Endothelial cell of umbilical vein (primary cell): ENCODE data around the gene AKAP17A. TPM values are rescaled to one million over a fixed set of nuclear protein-coding genes. Genes with fewer than 3 reads are reported as not detected.

Experiments
- Bru-seq: library from RNA; stranded (reverse); fragments of 400-500 nt; gene quantifications from one replicate; lab custom pipeline; 2021; lab: Mats Ljungman, UMichigan
- BruChase-seq, 2 experiments: library from RNA; stranded (reverse); fragments of 400-500 nt; gene quantifications; one replicate each; lab custom pipeline; 2021; lab: Mats Ljungman, UMichigan
- BruUV-seq: library from RNA; stranded (reverse); fragments of 400-500 nt; replicated peaks from 2 replicates; lab custom pipeline; 2021; lab: Mats Ljungman, UMichigan
- CTCF ChIA-PET: fragments of 300-600, 350-600 bp; sonication (Branson Sonifier 250); formaldehyde crosslinking; loops from one replicate; lab custom pipeline; 2021; ENCODE audit warnings: antibody characterized with exemption, inconsistent platforms; lab: Charles Lee
- POLR2A ChIA-PET: fragments of 300-600, 350-600 bp; sonication (Branson Sonifier 250); formaldehyde crosslinking; loops from one replicate; lab custom pipeline; 2021; ENCODE audit warnings: antibody characterized with exemption, inconsistent platforms; lab: Charles Lee
- DNase-seq: peaks from one replicate; pipeline ENCODE4 v3.0.0-alpha.2; 2011; ENCODE audit warnings: low read depth, low spot score
- FAIRE-seq: peaks from 2 replicates; lab custom pipeline; 2011; peaks lifted over from hg19 to GRCh38; lab: Jason Lieb, UNC
- H2AFZ ChIP-seq: 2 replicates; pipeline ENCODE4 v1.6.0; 2012; ENCODE audit warnings: low read depth, low read length, control low read depth, inconsistent platforms
- H3K27ac ChIP-seq: 2 replicates; pipeline ENCODE4 v1.5.1; 2011; ENCODE audit warnings: low read depth, mild to moderate bottlenecking, control low read depth, low read length, moderate library complexity; ENCODE audit not compliant: insufficient read depth
- H3K27me3 ChIP-seq, 2 experiments: 2 replicates each; pipeline versions ENCODE4 v1.6.0 to v1.6.1; 2011; ENCODE audit warnings: low read length in 2 of 2, mixed read lengths in 1 of 2; ENCODE audit not compliant: control insufficient read depth in 2 of 2, insufficient read depth in 2 of 2
- H3K36me3 ChIP-seq, 2 experiments: 2 replicates in 1 of 2; 3 replicates in 1 of 2; pipeline ENCODE4 v1.5.1; 2011; ENCODE audit warnings: low read length in 2 of 2, mild to moderate bottlenecking in 1 of 2, moderate library complexity in 1 of 2; ENCODE audit not compliant: control insufficient read depth in 2 of 2, insufficient read depth in 2 of 2; ENCODE audit errors: extremely low read depth in 1 of 2
- H3K4me1 ChIP-seq: 3 replicates; pipeline ENCODE4 v1.5.1; 2011; ENCODE audit warnings: mild to moderate bottlenecking, low read length; ENCODE audit not compliant: control insufficient read depth, insufficient read depth; ENCODE audit errors: extremely low read depth
- H3K4me2 ChIP-seq: 2 replicates; pipeline ENCODE4 v1.6.1; 2011; ENCODE audit warnings: low read length, control low read depth, mixed read lengths; ENCODE audit not compliant: insufficient read depth
- H3K4me3 ChIP-seq, 3 experiments: fragments of 200-600 bp in 1 of 3; sonication (generic), shearing (Covaris generic) in 1 of 3; replicated peaks in 1 of 3; 2 replicates each; pipeline ENCODE4 v1.5.1; 2011 to 2016; ENCODE audit warnings: control low read depth in 3 of 3, low read length in 3 of 3, mild to moderate bottlenecking in 2 of 3, inconsistent platforms in 1 of 3, low read depth in 1 of 3, moderate library complexity in 1 of 3; ENCODE audit not compliant: insufficient read depth in 1 of 3
- H3K79me2 ChIP-seq: 2 replicates; pipeline ENCODE4 v1.6.0; 2012; ENCODE audit warnings: low read length, inconsistent platforms; ENCODE audit not compliant: control insufficient read depth, insufficient read depth
- H3K9ac ChIP-seq: replicated peaks from 2 replicates; pipeline ENCODE3; 2011; ENCODE audit warnings: low read length, control low read depth; ENCODE audit not compliant: insufficient read depth; ENCODE audit errors: extremely low read depth
- H3K9me1 ChIP-seq: replicated peaks from 3 replicates; pipeline ENCODE4 v1.6.0; 2011; ENCODE audit warnings: mild to moderate bottlenecking, low read length; ENCODE audit not compliant: control insufficient read depth, insufficient read depth; ENCODE audit errors: extremely low read depth
- H3K9me3 ChIP-seq: replicated peaks from 2 replicates; pipeline ENCODE4 v1.5.1; 2012; ENCODE audit warnings: low read length, inconsistent platforms; ENCODE audit not compliant: control insufficient read depth, insufficient read depth
- H4K20me1 ChIP-seq: replicated peaks from 2 replicates; pipeline ENCODE3; 2011; ENCODE audit warnings: mild to moderate bottlenecking, low read length; ENCODE audit not compliant: control insufficient read depth, insufficient read depth; ENCODE audit errors: extremely low read depth
- EZH2 ChIP-seq: IDR thresholded peaks from 2 replicates; pipeline ENCODE4 v1.6.1; 2012; ENCODE audit warnings: borderline replicate concordance, low read depth, mild to moderate bottlenecking, moderate library complexity, low read length, inconsistent platforms; ENCODE audit not compliant: severe bottlenecking
- FOS ChIP-seq: IDR thresholded peaks from 2 replicates; pipeline ENCODE4 v1.6.1; 2011; ENCODE audit warnings: mild to moderate bottlenecking, low read length, moderate library complexity, borderline replicate concordance; ENCODE audit not compliant: insufficient read depth
- GATA2 ChIP-seq: IDR thresholded peaks from 2 replicates; pipeline ENCODE4 v1.7.0; 2011; ENCODE audit warnings: low read depth, mild to moderate bottlenecking, moderate library complexity, mixed read lengths, low read length; ENCODE audit not compliant: insufficient read length, insufficient read depth
- JUN ChIP-seq: IDR thresholded peaks from 2 replicates; pipeline ENCODE4 v1.6.1; 2011; ENCODE audit warnings: borderline replicate concordance, low read depth; ENCODE audit not compliant: insufficient read length, insufficient read depth
- MYC ChIP-seq: IDR thresholded peaks from one replicate; pipeline ENCODE4 v1.6.1; 2011; ENCODE audit warnings: mild to moderate bottlenecking, low read depth, low read length
- POLR2A ChIP-seq: IDR thresholded peaks from 2 replicates; pipeline ENCODE4 v1.6.1; 2012; ENCODE audit warnings: low read depth, mild to moderate bottlenecking, control low read depth, low read length
- POLR2AphosphoS5 ChIP-seq: IDR thresholded peaks from 2 replicates; pipeline ENCODE4 v1.6.1; 2012; ENCODE audit warnings: low read depth, mild to moderate bottlenecking, control low read depth, low read length, moderate library complexity; ENCODE audit not compliant: insufficient read depth
- dilution Hi-C: fragments of 300-500 bp; cut with MboI; formaldehyde crosslinking; loops from one replicate; pipeline ENCODE4 v1.15.0; 2019; ENCODE audit warnings: low sequenced_read_pairs; ENCODE audit not compliant: extremely low pct_ligation_motif_present
- intact Hi-C: fragments of 100-400 bp; cut with micrococcal nuclease; formaldehyde crosslinking; loops from one replicate; pipeline ENCODE4 v1.10.0; 2022
- long read RNA-seq: library from polyadenylated mRNA; stranded (forward); transcript quantifications from one replicate; pipeline ENCODE4 v2.0.0, GENCODE V29; 2021
- polyA minus RNA-seq, 3 experiments: library from RNA; depleted of rRNA, polyadenylated mRNA; stranded (reverse); fragments of >200 nt; gene quantifications; 1 replicate in 1 of 3; 2 replicates in 2 of 3; pipeline ENCODE4 v1.2.3, GENCODE V29; 2011
- polyA plus RNA-seq, 4 experiments: library from polyadenylated mRNA; depleted of rRNA in 3 of 4; stranded (reverse) in 3 of 4; unstranded in 1 of 4; fragments of >200 nt; gene quantifications; 2 replicates each; pipeline versions ENCODE4 v1.2.1 to v1.2.3, GENCODE V29; 2011 to 2012; ENCODE audit warnings: missing spikeins in 1 of 4
- total RNA-seq: library from RNA; stranded (reverse); gene quantifications from 2 replicates; pipeline ENCODE4 v1.2.3, GENCODE V29; 2021
- TF ChIP-seq, protein P1 (sequence below): IDR thresholded peaks from 2 replicates; pipeline ENCODE4 v1.6.1; 2011; ENCODE audit not compliant: insufficient read depth, insufficient read length
- TF ChIP-seq, protein P2 (sequence below), 2 donors: IDR thresholded peaks; 1 replicate in 1 of 2; 2 replicates in 1 of 2; pipeline ENCODE4 v1.5.1; 2011; ENCODE audit warnings: low read length in 2 of 2, mild to moderate bottlenecking in 2 of 2, moderate library complexity in 2 of 2, control low read depth in 1 of 2, inconsistent platforms in 1 of 2, low read depth in 1 of 2; ENCODE audit not compliant: insufficient read depth in 1 of 2; ENCODE audit errors: extremely low read depth in 1 of 2

Gene AKAP17A
- total RNA-seq (39.7 and 45.5 TPM in 2 replicates), polyA plus RNA-seq (25.9 TPM in 2 replicates), polyA minus RNA-seq (8.8 and 12.6 TPM in 2 replicates), Bru-seq, nascent RNA (percentile 62 among the genes with signal in this experiment), BruChase-seq, experiment 1, labeled RNA remaining after a 6-hour chase (percentile 75 among the genes with signal in this experiment), BruChase-seq, experiment 2, labeled RNA remaining after a 2-hour chase (percentile 83 among the genes with signal in this experiment)
- polyA plus RNA-seq (2011; cell fraction: cytosol; rRNA removed), result 13.3 and 21.4 TPM in 2 replicates
- polyA plus RNA-seq (2011; cell fraction: nucleus; rRNA removed), result 184 and 189 TPM in 2 replicates
- polyA plus RNA-seq (2012), result 23.6 and 32.2 TPM in 2 replicates
- 6.5 TPM for polyA minus RNA-seq (2011; cell fraction: cytosol; rRNA and poly(A)+ RNA removed)
- 19.0 and 28.8 TPM in 2 replicates for polyA minus RNA-seq (2011; cell fraction: nucleus; rRNA and poly(A)+ RNA removed)
- long read RNA-seq, transcript AKAP17A-203 (6 exons, 3,232 nt), result minor isoform, 10 of 173 reads
- long read RNA-seq, transcript AKAP17A-201 (5 exons, 3,204 nt), result major isoform, 86 of 173 reads
- long read RNA-seq, transcript AKAP17A-202 (4 exons, 2,187 nt), result minor isoform, 33 of 173 reads
- long read RNA-seq, partial matches to known transcripts, result 20 of 173 reads
- long read RNA-seq, other reads (novel, unspliced or antisense), result 24 of 173 reads

- intact Hi-C loops (loop anchor here (1.0 to 5.0 kb wide), 3 partner anchors 138 to 1002 kb away; partner anchors contain the start of gene SLC25A6), dilution Hi-C loops (no loop called here)
- CTCF ChIA-PET, result no interaction called here
- H2AFZ ChIP-seq, result peak within 1 kb of the TSS; percentile 39
- peak within 1 kb of the TSS; percentile 76 to 96 (median 90) for H3K4me3 ChIP-seq
- peak; percentile 95 for DNase-seq
- peaks cover 2% of the 10 kb centered on the region for H3K4me1 ChIP-seq
- peak within 1 kb of the TSS; percentile 97 for H3K9ac ChIP-seq
- peak within 1 kb of the TSS; percentile 71 for H3K4me2 ChIP-seq
- peaks cover 6 to 23% of the 10 kb centered on the region in 2 experiments for H3K36me3 ChIP-seq
- FAIRE-seq, result peak; percentile 73
- peaks cover 40% of the 10 kb centered on the region for H3K79me2 ChIP-seq
- BruUV-seq, result no TSS peak
- no peaks in the 10 kb centered on the region for H4K20me1 ChIP-seq
- POLR2A ChIA-PET, result no interaction called here
- no peaks in the 10 kb centered on the region for H3K9me1 ChIP-seq
- no peaks in the 10 kb centered on the region for H3K9me3 ChIP-seq
- H3K27ac ChIP-seq, result peak within 1 kb of the TSS; percentile 89
- TF ChIP-seq FOS (peak; percentile 24), JUN (peak; percentile 24), EZH2 (no peak), POLR2A (peak; percentile 88), POLR2AphosphoS5 (peak; percentile 93), GATA2 (no peak), MYC (no peak)
- TF ChIP-seq, protein P1, sequence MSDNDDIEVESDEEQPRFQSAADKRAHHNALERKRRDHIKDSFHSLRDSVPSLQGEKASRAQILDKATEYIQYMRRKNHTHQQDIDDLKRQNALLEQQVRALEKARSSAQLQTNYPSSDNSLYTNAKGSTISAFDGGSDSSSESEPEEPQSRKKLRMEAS, result no peak
- TF ChIP-seq, protein P2, sequence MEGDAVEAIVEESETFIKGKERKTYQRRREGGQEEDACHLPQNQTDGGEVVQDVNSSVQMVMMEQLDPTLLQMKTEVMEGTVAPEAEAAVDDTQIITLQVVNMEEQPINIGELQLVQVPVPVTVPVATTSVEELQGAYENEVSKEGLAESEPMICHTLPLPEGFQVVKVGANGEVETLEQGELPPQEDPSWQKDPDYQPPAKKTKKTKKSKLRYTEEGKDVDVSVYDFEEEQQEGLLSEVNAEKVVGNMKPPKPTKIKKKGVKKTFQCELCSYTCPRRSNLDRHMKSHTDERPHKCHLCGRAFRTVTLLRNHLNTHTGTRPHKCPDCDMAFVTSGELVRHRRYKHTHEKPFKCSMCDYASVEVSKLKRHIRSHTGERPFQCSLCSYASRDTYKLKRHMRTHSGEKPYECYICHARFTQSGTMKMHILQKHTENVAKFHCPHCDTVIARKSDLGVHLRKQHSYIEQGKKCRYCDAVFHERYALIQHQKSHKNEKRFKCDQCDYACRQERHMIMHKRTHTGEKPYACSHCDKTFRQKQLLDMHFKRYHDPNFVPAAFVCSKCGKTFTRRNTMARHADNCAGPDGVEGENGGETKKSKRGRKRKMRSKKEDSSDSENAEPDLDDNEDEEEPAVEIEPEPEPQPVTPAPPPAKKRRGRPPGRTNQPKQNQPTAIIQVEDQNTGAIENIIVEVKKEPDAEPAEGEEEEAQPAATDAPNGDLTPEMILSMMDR (IDR thresholded peaks at IDR 0.05; ENCODE audit: extremely low read depth in 1 of 2, insufficient read depth in 1 of 2, low read depth in 1 of 2, low read length in 2 of 2), result no peak
- H3K27me3 ChIP-seq, result no peaks in the 10 kb centered on the region
Observed at GRCh38 chrX:1591102-1591862, at the start of gene AKAP17A. Gene AKAP17A, plus strand, starts transcription at chrX:1591604. Its CDS starts 1,859 bp downstream, at chrX:1593463.
